Calu3 (cell line): ENCODE measurements around the gene CPTP. TPM values are rescaled to one million over a fixed set of nuclear protein-coding genes. Genes with fewer than 3 reads are reported as not detected.

ENCODE experiments used
- BruUV-seq: library from RNA; stranded (reverse); fragments of 400-500 nt; replicated peaks from 2 replicates; lab custom pipeline; 2021; lab: Mats Ljungman, UMichigan
- CTCF ChIA-PET: fragments of 300-600 bp; sonication (Branson Sonifier 250); formaldehyde crosslinking; loops from one replicate; lab custom pipeline; 2022; ENCODE audit warnings: antibody characterized with exemption; lab: Charles Lee
- DNase-seq: peaks from one replicate; pipeline ENCODE4 v3.0.0; 2022
- H3K27ac Mint-ChIP-seq: one replicate; pipeline ENCODE4 v1.8.0; 2022; ENCODE audit warnings: mixed read lengths; ENCODE audit not compliant: unreplicated experiment
- H3K27me3 Mint-ChIP-seq: one replicate; pipeline ENCODE4 v1.8.0; 2022; ENCODE audit warnings: mixed read lengths; ENCODE audit not compliant: unreplicated experiment
- H3K36me3 Mint-ChIP-seq: one replicate; pipeline ENCODE4 v1.8.0; 2022; ENCODE audit warnings: mild to moderate bottlenecking, moderate library complexity, mixed read lengths; ENCODE audit not compliant: insufficient read depth, unreplicated experiment
- H3K4me1 Mint-ChIP-seq: one replicate; pipeline ENCODE4 v1.8.0; 2022; ENCODE audit warnings: mild to moderate bottlenecking, low read depth, mixed read lengths; ENCODE audit not compliant: unreplicated experiment
- H3K4me3 Mint-ChIP-seq: one replicate; pipeline ENCODE4 v1.8.0; 2022; ENCODE audit warnings: mild to moderate bottlenecking, low read depth, moderate library complexity, mixed read lengths; ENCODE audit not compliant: unreplicated experiment
- H3K9me3 Mint-ChIP-seq: one replicate; pipeline ENCODE4 v1.8.0; 2022; ENCODE audit warnings: low read depth, mixed read lengths; ENCODE audit not compliant: unreplicated experiment
- CTCF ChIP-seq: fragments of 200-600 bp; IDR thresholded peaks from one replicate; pipeline ENCODE4 v1.8.0; 2022; ENCODE audit warnings: antibody characterized with exemption; ENCODE audit not compliant: unreplicated experiment
- intact Hi-C: fragments of 100-400 bp; cut with micrococcal nuclease; formaldehyde crosslinking; loops from one replicate; pipeline ENCODE4 v1.10.0; 2022; ENCODE audit not compliant: unreplicated experiment
- total RNA-seq: library from RNA; stranded (reverse); gene quantifications from 2 replicates; pipeline ENCODE4 v1.2.3, GENCODE V29; 2022

CPTP gene
- total RNA-seq, 1 experiment from 2014 or later: 20.1 TPM

- H3K27ac Mint-ChIP-seq: no peak overlapping the region
- CTCF ChIA-PET: no interaction called here
- BruUV-seq: no TSS peak
- TF ChIP-seq CTCF: no peak
- no peaks in the 10 kb centered on the region for H3K27me3 Mint-ChIP-seq
- H3K9me3 Mint-ChIP-seq: no peaks in the 10 kb centered on the region
- intact Hi-C loops: no loop called here
- no peaks in the 10 kb centered on the region for H3K4me1 Mint-ChIP-seq
- DNase-seq: no peak
- H3K4me3 Mint-ChIP-seq: no peak overlapping the region
- H3K36me3 Mint-ChIP-seq: peaks cover 28% of the 10 kb centered on the region
Measured at GRCh38 chr1:1294250-1294890, 30.2 kb upstream of the CPTP start.

GRCh38 chr1:1295154-1295923, 29.3 kb upstream of the CPTP start:
- Mint-ChIP-seq H3K36me3 (peaks cover 23% of the 10 kb centered on the region), H3K9me3 (no peaks in the 10 kb centered on the region), H3K27me3 (no peaks in the 10 kb centered on the region), H3K27ac (no peak overlapping the region), H3K4me1 (no peaks in the 10 kb centered on the region), H3K4me3 (no peak overlapping the region)
- no TSS peak for BruUV-seq
- CTCF ChIA-PET: no interaction called here
- no peak for DNase-seq
- no peak for TF ChIP-seq CTCF
- intact Hi-C loops: no loop called here

GRCh38 chr1:1296070-1297061, 28.2 kb upstream of the CPTP start:
- DNase-seq: no peak
- intact Hi-C loops: no loop called here
- H3K36me3 Mint-ChIP-seq: peaks cover 20% of the 10 kb centered on the region
- TF ChIP-seq CTCF: no peak
- no peak overlapping the region for H3K27ac Mint-ChIP-seq
- no peaks in the 10 kb centered on the region for H3K27me3 Mint-ChIP-seq
- H3K4me3 Mint-ChIP-seq: no peak overlapping the region
- H3K4me1 Mint-ChIP-seq: no peaks in the 10 kb centered on the region
- CTCF ChIA-PET: no interaction called here
- no peaks in the 10 kb centered on the region for H3K9me3 Mint-ChIP-seq
- no TSS peak for BruUV-seq

GRCh38 chr1:1297802-1298424, 26.7 kb upstream of the CPTP start:
- Mint-ChIP-seq H3K27me3 (no peaks in the 10 kb centered on the region), H3K9me3 (no peaks in the 10 kb centered on the region), H3K27ac (no peak overlapping the region), H3K4me3 (no peak overlapping the region), H3K36me3 (peaks cover 13% of the 10 kb centered on the region), H3K4me1 (no peaks in the 10 kb centered on the region)
- no peak for DNase-seq
- no TSS peak for BruUV-seq
- TF ChIP-seq CTCF: no peak
- intact Hi-C loops: no loop called here
- CTCF ChIA-PET: no interaction called here
